H1 (cell line): ENCODE results near the gene CCDC60. TPM values are rescaled to one million over a fixed set of nuclear protein-coding genes. Genes with fewer than 3 reads are reported as not detected.

ENCODE experiments used
- CTCF ChIA-PET: fragments of 300-600 bp; sonication (Branson Sonifier 250); formaldehyde crosslinking; loops from one replicate; lab custom pipeline; 2021; ENCODE audit not compliant: partially characterized antibody; lab: Charles Lee
- POLR2A ChIA-PET: fragments of 300-600 bp; sonication (Branson Sonifier 250); formaldehyde crosslinking; loops from one replicate; lab custom pipeline; 2021; ENCODE audit warnings: inconsistent platforms; ENCODE audit not compliant: partially characterized antibody; lab: Charles Lee
- DNase-seq, 2 experiments: peaks; one replicate each; pipeline versions ENCODE4 v3.0.0 to v3.0.0-alpha.2; 2010 to 2022; ENCODE audit warnings: low spot score in 2 of 2, low read depth in 1 of 2, mixed read lengths in 1 of 2
- FAIRE-seq: peaks from 2 replicates; lab custom pipeline; 2011; peaks lifted over from hg19 to GRCh38; lab: Jason Lieb, UNC
- H2AFZ ChIP-seq: 2 replicates; pipeline ENCODE4 v1.8.1; 2012; ENCODE audit warnings: low read length, inconsistent platforms
- H2AK5ac ChIP-seq: 2 replicates; pipeline ENCODE4 v1.6.1; 2013; ENCODE audit warnings: low read depth, low read length
- H2BK120ac ChIP-seq: replicated peaks from 2 replicates; pipeline ENCODE3; 2013; ENCODE audit warnings: low read depth, low read length, inconsistent platforms
- H2BK12ac ChIP-seq: 2 replicates; pipeline ENCODE4 v1.6.1; 2013; ENCODE audit warnings: low read depth, low read length
- H2BK15ac ChIP-seq: 2 replicates; pipeline ENCODE4 v1.6.1; 2013; ENCODE audit warnings: low read length
- H2BK20ac ChIP-seq: 2 replicates; pipeline ENCODE4 v1.6.1; 2013; ENCODE audit warnings: low read length
- H2BK5ac ChIP-seq: 2 replicates; pipeline ENCODE4 v1.6.1; 2013; ENCODE audit warnings: low read depth, low read length
- H3K14ac ChIP-seq: 2 replicates; pipeline ENCODE4 v1.6.1; 2013; ENCODE audit warnings: inconsistent platforms; ENCODE audit not compliant: insufficient read length
- H3K18ac ChIP-seq: 2 replicates; pipeline ENCODE4 v1.6.1; 2013; ENCODE audit warnings: low read length; ENCODE audit errors: extremely low read depth
- H3K23ac ChIP-seq: 2 replicates; pipeline ENCODE4 v1.6.1; 2013; ENCODE audit warnings: inconsistent platforms; ENCODE audit not compliant: insufficient read length
- H3K23me2 ChIP-seq: 2 replicates; pipeline ENCODE4 v1.6.1; 2013; ENCODE audit warnings: low read depth, low read length
- H3K27ac ChIP-seq: 2 replicates; pipeline ENCODE4 v1.6.1; 2011; ENCODE audit warnings: low read depth, low read length, inconsistent platforms
- H3K27me3 ChIP-seq, 4 experiments: replicated peaks in 1 of 4; 1 replicate in 1 of 4; 2 replicates in 3 of 4; pipeline versions ENCODE4 v1.6.1 to v1.8.1; 2011 to 2013; ENCODE audit warnings: low read length in 3 of 4, mild to moderate bottlenecking in 3 of 4, inconsistent platforms in 2 of 4, mixed read lengths in 2 of 4, moderate library complexity in 1 of 4; ENCODE audit not compliant: control insufficient read depth in 3 of 4, insufficient read depth in 3 of 4; ENCODE audit errors: extremely low read depth in 1 of 4
- H3K36me3 ChIP-seq, 4 experiments: 2 replicates each; pipeline versions ENCODE4 v1.6.1 to v1.8.1; 2011 to 2013; ENCODE audit warnings: mild to moderate bottlenecking in 4 of 4, low read length in 3 of 4, moderate library complexity in 2 of 4, control low read depth in 1 of 4, inconsistent platforms in 1 of 4; ENCODE audit not compliant: insufficient read depth in 4 of 4, control insufficient read depth in 2 of 4
- H3K4ac ChIP-seq: replicated peaks from 2 replicates; pipeline ENCODE3; 2013; ENCODE audit warnings: low read length, low read depth, mixed read lengths, inconsistent platforms; ENCODE audit not compliant: insufficient read length
- H3K4me1 ChIP-seq, 4 experiments: replicated peaks in 1 of 4; 1 replicate in 1 of 4; 2 replicates in 3 of 4; pipeline versions ENCODE4 v1.6.1 to v1.8.1; 2011 to 2013; ENCODE audit warnings: low read length in 3 of 4, inconsistent platforms in 2 of 4, mixed read lengths in 1 of 4; ENCODE audit not compliant: insufficient read depth in 4 of 4, control insufficient read depth in 3 of 4
- H3K4me2 ChIP-seq, 2 experiments: 2 replicates each; pipeline versions ENCODE4 v1.6.1 to v1.8.1; 2011 to 2013; ENCODE audit warnings: low read depth in 2 of 2, low read length in 2 of 2, control low read depth in 1 of 2, inconsistent platforms in 1 of 2, mild to moderate bottlenecking in 1 of 2; ENCODE audit not compliant: insufficient read depth in 1 of 2
- H3K4me3 ChIP-seq, 4 experiments: fragments of 200-600, 300-600 bp in 1 of 4; sonication (generic), shearing (Covaris generic), sonication (Bioruptor Twin) in 1 of 4; 2 replicates each; pipeline versions ENCODE4 v1.5.1 to v1.8.1; 2011 to 2016; ENCODE audit warnings: low read length in 4 of 4, low read depth in 3 of 4, control low read depth in 2 of 4, inconsistent platforms in 2 of 4, mild to moderate bottlenecking in 2 of 4, mixed read lengths in 1 of 4, moderate library complexity in 1 of 4; ENCODE audit not compliant: insufficient read depth in 2 of 4; ENCODE audit errors: extremely low read depth in 1 of 4
- H3K56ac ChIP-seq: replicated peaks from 2 replicates; pipeline ENCODE3; 2013; ENCODE audit warnings: low read depth, mild to moderate bottlenecking, mixed read lengths, low read length, inconsistent platforms; ENCODE audit not compliant: insufficient read length
- H3K79me1 ChIP-seq: 2 replicates; pipeline ENCODE4 v1.6.1; 2013; ENCODE audit warnings: low read depth, low read length, control low read depth
- H3K79me2 ChIP-seq, 2 experiments: 2 replicates each; pipeline versions ENCODE4 v1.6.1 to v1.8.1; 2012 to 2013; ENCODE audit warnings: low read length in 2 of 2, mild to moderate bottlenecking in 2 of 2, inconsistent platforms in 1 of 2; ENCODE audit not compliant: insufficient read depth in 2 of 2, control insufficient read depth in 1 of 2
- H3K9ac ChIP-seq, 4 experiments: replicated peaks in 1 of 4; 1 replicate in 1 of 4; 2 replicates in 3 of 4; pipeline versions ENCODE4 v1.6.1 to v1.8.1; 2011 to 2013; ENCODE audit warnings: low read depth in 3 of 4, low read length in 3 of 4, control low read depth in 2 of 4, mild to moderate bottlenecking in 2 of 4, moderate library complexity in 2 of 4, inconsistent platforms in 1 of 4; ENCODE audit errors: extremely low read depth in 1 of 4
- H3K9me3 ChIP-seq, 2 experiments: 2 replicates each; pipeline versions ENCODE4 v1.6.1 to v1.8.1; 2012 to 2013; ENCODE audit warnings: mild to moderate bottlenecking in 2 of 2, moderate library complexity in 2 of 2, control low read depth in 1 of 2, inconsistent platforms in 1 of 2, low read depth in 1 of 2, low read length in 1 of 2, mixed read lengths in 1 of 2; ENCODE audit not compliant: insufficient read depth in 2 of 2
- H4K20me1 ChIP-seq, 2 experiments: replicated peaks in 1 of 2; 2 replicates each; pipeline versions ENCODE3 to v1.8.1; 2011 to 2013; ENCODE audit warnings: inconsistent platforms in 2 of 2, low read length in 2 of 2, mild to moderate bottlenecking in 1 of 2; ENCODE audit not compliant: insufficient read depth in 2 of 2, control insufficient read depth in 1 of 2
- H4K5ac ChIP-seq: 2 replicates; pipeline ENCODE4 v1.6.1; 2013; ENCODE audit warnings: low read length, low read depth, mixed read lengths, inconsistent platforms; ENCODE audit not compliant: insufficient read length
- H4K8ac ChIP-seq: 2 replicates; pipeline ENCODE4 v1.8.0; 2013; ENCODE audit warnings: mild to moderate bottlenecking, moderate library complexity, low read length, inconsistent platforms; ENCODE audit not compliant: insufficient read depth; ENCODE audit errors: extremely low read depth
- H4K91ac ChIP-seq: replicated peaks from 2 replicates; pipeline ENCODE3; 2013; ENCODE audit warnings: low read length, mixed read lengths, inconsistent platforms; ENCODE audit not compliant: insufficient read length
- YY1 ChIP-seq: IDR thresholded peaks from 2 replicates; pipeline ENCODE4 v1.6.1; 2011; ENCODE audit warnings: low read depth, mild to moderate bottlenecking, low read length
- ZNF274 ChIP-seq: IDR thresholded peaks from 2 replicates; pipeline ENCODE4 v1.7.0; 2012; ENCODE audit warnings: low read length, borderline replicate concordance; ENCODE audit errors: extremely low read depth
- WGBS, 2 experiments: shearing (Covaris generic) in 1 of 2; methylation state at CpG; one replicate each; pipeline versions ENCODE4 v1.1.6 to v1.1.7; 2013 to 2015; ENCODE audit warnings: low lambda C conversion rate in 2 of 2, mixed read lengths in 2 of 2, inconsistent platforms in 1 of 2, low coverage in 1 of 2, missing lambda C conversion rate in 1 of 2; ENCODE audit not compliant: insufficient replicate concordance in 2 of 2, insufficient coverage in 1 of 2, insufficient read length in 1 of 2; ENCODE audit errors: extremely low coverage in 1 of 2, missing lambda C conversion rate in 1 of 2; 5-methylcytosine and 5-hydroxymethylcytosine counted together
- polyA plus RNA-seq, 7 experiments: library from polyadenylated mRNA; depleted of rRNA in 3 of 7; stranded (reverse) in 5 of 7; unstranded in 2 of 7; fragments of >200 nt in 5 of 7; fragments of 200-250 nt in 2 of 7; gene quantifications; 1 replicate in 5 of 7; 2 replicates in 1 of 7; 4 replicates in 1 of 7; pipeline versions ENCODE4 v1.2.1 to v1.2.3, GENCODE V29; 2011 to 2013; ENCODE audit warnings: missing spikeins in 2 of 7, mixed read lengths in 2 of 7
- total RNA-seq: library from RNA; stranded (reverse); fragmentation: NEBNext Ultra II Directional; extraction: Animal tissue kit (Norgen Biotek cat#: 25700); gene quantifications from 2 replicates; pipeline ENCODE4 v1.2.1, GENCODE V29; 2021

The CCDC60 gene
- total and polyA plus RNA-seq, 2 of the 8 experiments (the other 6 are each of a cell fraction or from before 2014, with no cell fraction given) = 0.05 TPM; not detected in 1

DNA sequence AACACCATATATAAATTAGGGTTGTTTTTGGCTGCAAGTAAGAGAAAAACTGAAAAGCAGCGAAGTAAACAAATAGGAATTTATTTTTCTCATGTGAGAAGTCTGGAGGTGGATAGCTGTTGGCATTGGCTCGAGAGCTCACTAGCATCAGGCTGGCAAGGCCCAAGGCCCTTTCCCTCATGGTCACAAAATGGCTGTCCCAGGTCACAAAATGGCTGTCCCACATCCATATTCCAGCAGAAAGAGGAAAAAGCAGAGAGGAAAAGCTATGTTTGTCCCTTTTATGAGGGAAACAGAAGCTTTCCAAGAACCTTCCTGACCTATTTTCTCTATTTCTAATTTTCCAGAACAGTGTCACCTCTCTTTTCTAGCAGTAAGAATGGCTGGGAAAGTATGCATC lies 7.5 kb downstream of the CCDC60 start:
- Histone ChIP-seq H3K4me1 (peaks cover 0 to 6% (median 2%) of the 10 kb centered on the region in 4 experiments; a peak in 3 of 7 replicates), H3K9me3 (0 out of 4 replicates have a peak, but pooled peaks cover 0 to 2% of the 10 kb centered on the region in 2 experiments), H2BK5ac (no peak overlapping the region), H3K4me2 (no peak overlapping the region), H2AK5ac (no peak overlapping the region), H2BK15ac (no peak overlapping the region), H2BK12ac (no peak overlapping the region), H3K23ac (no peak overlapping the region), H3K4ac (no peak overlapping the region), H4K91ac (no peak overlapping the region), H3K79me1 (no peaks in the 10 kb centered on the region), H4K8ac (no peak overlapping the region), H3K9ac (no peak overlapping the region), H3K18ac (no peak overlapping the region), H3K36me3 (no peaks in the 10 kb centered on the region), H3K4me3 (no peak overlapping the region), H2AFZ (no peak overlapping the region), H4K5ac (no peak overlapping the region), H3K14ac (no peak overlapping the region), H4K20me1 (peaks cover 0 to 2% of the 10 kb centered on the region in 2 experiments), H3K27ac (no peak overlapping the region), H3K56ac (no peak overlapping the region), H2BK20ac (no peak overlapping the region), H3K79me2 (no peaks in the 10 kb centered on the region), H3K27me3 (peaks cover 20 to 46% (median 42%) of the 10 kb centered on the region in 4 experiments), H3K23me2 (no peaks in the 10 kb centered on the region; the same call in 1 of the 2 replicates), H2BK120ac (no peak overlapping the region)
- ChIA-PET CTCF (interaction anchor here (1.0 to 3.0 kb wide), 13 partner anchors 10 to 141 kb away, joined by 3 to 11 read pairs (median 3); no protein-coding TSS in a partner anchor), POLR2A (no interaction called here)
- FAIRE-seq (no peak), DNase-seq (no peak)
- TF ChIP-seq YY1 (peak; percentile 93), ZNF274 (no peak)
- WGBS, 2 experiments = 83% methylated on average over 2 of the region's 2 CpGs; no CpG with 5 or more reads in 1 of the 2 experiments
